Common myeloid progenitor, CD34-positive (primary cell): ENCODE data around the gene KLHL21.

Source experiments
- CTCF ChIA-PET: fragments of 350-600 bp; sonication (Branson Sonifier 250); formaldehyde crosslinking; loops from one replicate; lab custom pipeline; 2021; ENCODE audit warnings: antibody characterized with exemption; lab: Charles Lee
- POLR2A ChIA-PET: fragments of 350-600 bp; sonication (Branson Sonifier 250); formaldehyde crosslinking; loops from one replicate; lab custom pipeline; 2021; ENCODE audit warnings: antibody characterized with exemption; lab: Charles Lee
- DNase-seq, 3 donors: peaks; one replicate each; pipeline versions ENCODE4 v3.0.0 to v3.0.0-alpha.2; 2013
- H3K27ac ChIP-seq, 2 experiments: 1 replicate in 1 of 2; 2 replicates in 1 of 2; pipeline ENCODE4 v1.7.0; 2013; ENCODE audit warnings: inconsistent platforms in 2 of 2, low read length in 2 of 2, mild to moderate bottlenecking in 2 of 2, low read depth in 1 of 2, moderate library complexity in 1 of 2; ENCODE audit not compliant: severe bottlenecking in 2 of 2, insufficient read depth in 1 of 2, poor library complexity in 1 of 2
- H3K27me3 ChIP-seq, 5 experiments: replicated peaks in 2 of 5; 1 replicate in 3 of 5; 2 replicates in 2 of 5; pipeline versions ENCODE4 v1.6.1 to v1.7.0; 2013; ENCODE audit warnings: low read length in 4 of 5, mild to moderate bottlenecking in 2 of 5, moderate library complexity in 2 of 5, inconsistent platforms in 1 of 5; ENCODE audit not compliant: insufficient read depth in 5 of 5, control insufficient read depth in 4 of 5
- H3K36me3 ChIP-seq, 4 experiments: 1 replicate in 2 of 4; 2 replicates in 2 of 4; pipeline versions ENCODE4 v1.6.1 to v1.7.0; 2013; ENCODE audit warnings: low read length in 3 of 4, control low read depth in 1 of 4, mild to moderate bottlenecking in 1 of 4; ENCODE audit not compliant: control insufficient read depth in 4 of 4, insufficient read depth in 4 of 4
- H3K4me1 ChIP-seq, 4 experiments: 1 replicate in 3 of 4; 2 replicates in 1 of 4; pipeline versions ENCODE4 v1.6.1 to v1.7.1; 2013; ENCODE audit warnings: low read length in 3 of 4, mild to moderate bottlenecking in 3 of 4, control low read depth in 1 of 4, inconsistent platforms in 1 of 4, moderate library complexity in 1 of 4; ENCODE audit not compliant: control insufficient read depth in 4 of 4, insufficient read depth in 4 of 4; ENCODE audit errors: control extremely low read depth in 1 of 4
- H3K4me3 ChIP-seq, 7 experiments: 1 replicate in 4 of 7; 2 replicates in 3 of 7; pipeline versions ENCODE4 v1.5.1 to v1.7.0; 2013; ENCODE audit warnings: mild to moderate bottlenecking in 7 of 7, low read length in 6 of 7, moderate library complexity in 6 of 7, inconsistent platforms in 2 of 7, low read depth in 2 of 7, control low read depth in 1 of 7; ENCODE audit not compliant: insufficient read depth in 4 of 7, control insufficient read depth in 1 of 7; ENCODE audit errors: extremely low read depth in 1 of 7
- H3K9me3 ChIP-seq, 5 experiments: 1 replicate in 4 of 5; 2 replicates in 1 of 5; pipeline versions ENCODE4 v1.6.1 to v1.7.1; 2013; ENCODE audit warnings: low read length in 4 of 5, mild to moderate bottlenecking in 2 of 5, inconsistent platforms in 1 of 5, low read depth in 1 of 5, moderate library complexity in 1 of 5; ENCODE audit not compliant: control insufficient read depth in 4 of 5, insufficient read depth in 2 of 5; ENCODE audit errors: control extremely low read depth in 1 of 5
- WGBS: methylation state at CpG from one replicate; pipeline ENCODE4 v1.1.5; 2013; ENCODE audit not compliant: insufficient coverage; 5-methylcytosine and 5-hydroxymethylcytosine counted together

Gene KLHL21

GRCh38 chr1:6619045-6619444 lies 16.4 kb upstream of the KLHL21 start:
- ChIA-PET CTCF (no interaction called here), POLR2A (no interaction called here)
- DNase-seq, result no peak
- Histone ChIP-seq H3K27ac (no peak overlapping the region), H3K4me3 (no peak overlapping the region), H3K9me3 (no peaks in the 10 kb centered on the region), H3K36me3 (peaks cover 2 to 47% (median 21%) of the 10 kb centered on the region in 4 experiments), H3K27me3 (no peaks in the 10 kb centered on the region), H3K4me1 (peaks cover 0 to 8% (median 7%) of the 10 kb centered on the region in 4 experiments)
- WGBS, result 100% methylated on average over 3 of the region's 4 CpGs

- no peak for DNase-seq
- peaks cover under 1 to 21% (median 6%) of the 10 kb centered on the region in 4 experiments for H3K36me3 ChIP-seq
- ChIA-PET POLR2A (no interaction called here), CTCF (interaction anchor here (1.2 to 1.3 kb wide), 2 partner anchors 13 to 34 kb away, joined by 3 read pairs; no protein-coding TSS in a partner anchor)
- peaks cover 0 to 17% (median 14%) of the 10 kb centered on the region in 4 experiments for H3K4me1 ChIP-seq
- H3K4me3 ChIP-seq, result peak overlapping the region; percentile 39 to 84 (median 68)
- under 1% methylated on average over 59 of the region's 82 CpGs for WGBS
- H3K27ac ChIP-seq, result peak overlapping the region in 1 of 2 experiments; percentile 54
- H3K27me3 ChIP-seq, result no peaks in the 10 kb centered on the region
- no peaks in the 10 kb centered on the region for H3K9me3 ChIP-seq
Observed at GRCh38 chr1:6614929-6615785, 12.5 kb upstream of the KLHL21 start.

DNA sequence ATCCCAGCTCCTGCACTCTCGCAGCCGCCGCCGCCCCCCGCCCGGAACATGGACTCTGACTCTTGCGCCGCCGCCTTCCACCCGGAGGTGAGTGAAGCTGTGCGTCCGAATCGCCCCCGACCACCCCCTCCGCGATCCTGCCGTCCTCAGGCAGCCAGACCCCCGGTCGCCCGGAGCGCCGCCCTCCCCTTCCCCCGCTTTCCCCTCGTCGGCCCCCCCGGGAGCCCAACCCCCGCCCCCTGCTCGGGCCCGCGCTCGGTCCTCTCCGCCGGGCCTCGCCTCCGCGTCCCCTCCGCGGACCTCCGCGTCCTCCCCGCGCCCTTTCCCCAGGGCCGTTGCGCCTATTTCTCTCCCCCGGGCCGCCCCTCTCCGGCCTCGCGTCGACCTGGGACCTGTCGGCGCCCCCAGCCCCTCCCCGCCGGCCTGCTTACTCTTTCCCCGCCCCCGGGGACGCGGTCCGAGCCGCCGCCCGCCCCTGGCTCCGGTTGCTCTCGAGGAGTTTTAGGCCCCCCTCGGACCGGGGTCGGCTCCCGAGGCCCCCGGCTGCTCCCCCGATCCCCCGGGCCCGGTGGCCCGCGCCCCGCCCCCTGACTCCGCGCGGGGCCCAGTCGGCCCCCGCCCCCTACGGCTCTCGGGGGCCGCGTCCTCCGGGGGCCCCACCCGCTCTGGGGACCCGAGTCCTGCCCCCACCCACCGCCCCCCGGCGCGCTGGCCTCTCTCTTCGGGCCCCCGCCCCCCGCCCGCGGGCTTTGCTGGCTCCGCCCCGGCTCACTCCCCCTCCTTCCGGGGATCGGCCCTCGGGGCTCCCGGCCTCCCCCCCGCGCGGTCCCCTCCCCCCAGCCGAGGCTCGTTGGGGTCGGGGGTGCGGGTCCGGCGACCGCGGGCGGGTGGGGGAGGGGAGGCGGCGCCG lies 11.6 kb upstream of the KLHL21 start:
- Histone ChIP-seq H3K36me3 (peaks cover 0 to 14% (median 2%) of the 10 kb centered on the region in 4 experiments), H3K27ac (peak overlapping the region in 1 of 2 experiments; percentile 25), H3K4me3 (peak overlapping the region; percentile 64 to 84 (median 77)), H3K27me3 (no peaks in the 10 kb centered on the region), H3K4me1 (peaks cover 0 to 17% (median 14%) of the 10 kb centered on the region in 4 experiments), H3K9me3 (no peaks in the 10 kb centered on the region)
- DNase-seq, result no peak
- ChIA-PET CTCF (no interaction called here), POLR2A (no interaction called here)
- 0% methylated on average over 46 of the region's 117 CpGs for WGBS

GRCh38 chr1:6613361-6614018 lies 10.8 kb upstream of the KLHL21 start, which contains the start of gene PHF13:
PHF13 (plus strand) TSS chr1:6613731; CDS start chr1:6614067, 336 bp downstream.
- Histone ChIP-seq H3K27ac (peak within 1 kb of the TSS in 1 of 2 experiments; percentile 71), H3K4me1 (peaks cover 0 to 17% (median 14%) of the 10 kb centered on the region in 4 experiments), H3K27me3 (no peaks in the 10 kb centered on the region), H3K36me3 (peaks cover 0 to 9% (median under 1%) of the 10 kb centered on the region in 4 experiments), H3K9me3 (no peaks in the 10 kb centered on the region), H3K4me3 (peak within 1 kb of the TSS; percentile 64 to 89 (median 82))
- ChIA-PET CTCF (no interaction called here), POLR2A (no interaction called here)
- 0% methylated on average over 33 of the region's 84 CpGs for whole genome bisulfite sequencing
- peak; percentile 99 for DNase-seq

DNA sequence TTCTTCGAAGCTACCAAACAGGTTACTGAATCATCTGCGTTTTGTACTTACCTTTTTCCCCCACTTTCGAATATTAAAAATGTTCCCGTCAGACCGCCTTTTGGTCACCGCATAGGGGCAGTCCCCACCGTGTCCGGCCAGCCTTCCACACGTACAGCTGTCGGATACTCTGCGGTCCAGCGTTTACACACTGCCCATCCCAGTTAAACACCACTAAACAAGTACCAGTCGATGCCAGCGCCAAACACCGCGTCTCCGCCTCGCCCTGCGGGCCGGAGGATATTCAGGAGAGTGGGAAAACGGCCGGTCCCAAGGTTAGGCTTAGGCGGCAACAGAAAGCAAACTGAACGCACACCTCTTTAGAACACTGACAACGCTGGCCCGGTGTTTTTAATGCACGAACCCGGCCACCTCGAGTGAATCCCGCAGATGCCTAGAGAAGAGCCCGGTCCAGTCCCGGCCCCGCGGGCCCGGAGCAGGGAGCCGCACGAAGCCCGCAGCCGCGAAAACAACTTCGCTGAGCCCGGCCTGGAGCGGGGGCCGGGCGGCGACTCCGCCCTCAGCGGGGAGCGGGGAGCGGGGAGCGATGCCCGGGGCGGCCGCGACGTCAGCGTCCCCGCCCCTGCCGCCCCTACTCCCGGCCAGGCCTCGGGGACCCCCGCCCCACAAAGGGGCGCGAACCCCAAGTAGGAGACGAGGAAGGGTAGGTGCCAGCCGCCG lies 10.1 kb upstream of the KLHL21 start:
- no peaks in the 10 kb centered on the region for H3K9me3 ChIP-seq
- peak in 2 of 3 donors; percentile 31 to 56 for DNase-seq
- POLR2A ChIA-PET, result interaction anchor here (1.0 kb wide), 1 partner anchor 11 kb away, joined by 3 read pairs; no protein-coding TSS in a partner anchor
- H3K27ac ChIP-seq, result peak overlapping the region in 1 of 2 experiments; percentile 71
- H3K4me1 ChIP-seq, result peaks cover 0 to 17% (median 14%) of the 10 kb centered on the region in 4 experiments
- no peaks in the 10 kb centered on the region for H3K27me3 ChIP-seq
- CTCF ChIA-PET, result interaction anchor here (0.6 to 1.7 kb wide), 5 partner anchors 9 to 34 kb away, joined by 3 to 4 read pairs (median 3); no protein-coding TSS in a partner anchor
- peak overlapping the region; percentile 53 to 89 (median 82) for H3K4me3 ChIP-seq
- peaks cover 0 to 7% (median under 1%) of the 10 kb centered on the region in 4 experiments for H3K36me3 ChIP-seq
- 0% methylated on average over 26 of the region's 67 CpGs for WGBS
